ENCODE results near the gene CLDN9. TPM values are rescaled to one million over a fixed set of nuclear protein-coding genes. Genes with fewer than 3 reads are reported as not detected.
A peak's percentile ranks its signal among the peaks of the same experiment; 100 is the strongest.

Gene CLDN9
- total RNA-seq, 1 donor = not detected

- no peaks in the 10 kb centered on the region for H4K20me1 ChIP-seq (ENCODE audit: insufficient read depth, low read length)
- H3K27ac ChIP-seq (ENCODE audit: low read depth, low read length) = no peak overlapping the region
- H3K9me3 ChIP-seq (ENCODE audit: low read depth, low read length) = no peaks in the 10 kb centered on the region
- no peak overlapping the region for H3K4me2 ChIP-seq (ENCODE audit: insufficient read depth, low read length)
- no peaks in the 10 kb centered on the region for H3K79me2 ChIP-seq (ENCODE audit: insufficient read depth, low read length)
- no peaks in the 10 kb centered on the region for H3K4me1 ChIP-seq (ENCODE audit: insufficient read depth, low read length)
- no peak overlapping the region for H3K4me3 ChIP-seq (ENCODE audit: insufficient read depth, low read length)
- no peak for TF ChIP-seq CTCF (IDR thresholded peaks at IDR 0.05; ENCODE audit: extremely low read depth, low read depth, low read length)
- H3K27me3 ChIP-seq (ENCODE audit: insufficient read depth, low read length) = peaks cover 3% of the 10 kb centered on the region
- H2AFZ ChIP-seq (ENCODE audit: low read length) = no peak overlapping the region
- DNase-seq (ENCODE audit: insufficient read length, low spot score, missing footprints) = no peak
- H3K36me3 ChIP-seq (ENCODE audit: insufficient read depth, low read length) = no peaks in the 10 kb centered on the region
Observed at GRCh38 chr16:3056336-3057180, 43.8 kb downstream of the CLDN9 start.

GRCh38 chr16:3057181-3058138 lies 44.7 kb downstream of the CLDN9 start:
- no peak for TF ChIP-seq CTCF (IDR thresholded peaks at IDR 0.05; ENCODE audit: extremely low read depth, low read depth, low read length)

GRCh38 chr16:3058139-3059030 lies 45.7 kb downstream of the CLDN9 start:
- Histone ChIP-seq H3K4me3 (ENCODE audit: insufficient read depth, low read length) (peak overlapping the region; percentile 90), H3K27ac (ENCODE audit: low read depth, low read length) (peak overlapping the region; percentile 48), H3K79me2 (ENCODE audit: insufficient read depth, low read length) (no peaks in the 10 kb centered on the region), H3K9me3 (ENCODE audit: low read depth, low read length) (no peaks in the 10 kb centered on the region), H3K27me3 (ENCODE audit: insufficient read depth, low read length) (peaks cover 3% of the 10 kb centered on the region), H3K4me2 (ENCODE audit: insufficient read depth, low read length) (peak overlapping the region; percentile 90), H3K4me1 (ENCODE audit: insufficient read depth, low read length) (no peaks in the 10 kb centered on the region), H2AFZ (ENCODE audit: low read length) (peak overlapping the region; percentile 85), H3K36me3 (ENCODE audit: insufficient read depth, low read length) (no peaks in the 10 kb centered on the region), H4K20me1 (ENCODE audit: insufficient read depth, low read length) (no peaks in the 10 kb centered on the region)
- no peak for TF ChIP-seq CTCF (IDR thresholded peaks at IDR 0.05; ENCODE audit: extremely low read depth, low read depth, low read length)
- peak; percentile 90 for DNase-seq (ENCODE audit: insufficient read length, low spot score, missing footprints)

More at GRCh38 chr16:3057181-3058138, 44.7 kb downstream of the CLDN9 start:
- peaks cover 3% of the 10 kb centered on the region for H3K27me3 ChIP-seq (ENCODE audit: insufficient read depth, low read length)
- H3K4me2 ChIP-seq (ENCODE audit: insufficient read depth, low read length) = no peak overlapping the region
- no peaks in the 10 kb centered on the region for H3K9me3 ChIP-seq (ENCODE audit: low read depth, low read length)
- H3K4me1 ChIP-seq (ENCODE audit: insufficient read depth, low read length) = no peaks in the 10 kb centered on the region
- no peak for DNase-seq (ENCODE audit: insufficient read length, low spot score, missing footprints)
- no peak overlapping the region for H3K27ac ChIP-seq (ENCODE audit: low read depth, low read length)
- H4K20me1 ChIP-seq (ENCODE audit: insufficient read depth, low read length) = no peaks in the 10 kb centered on the region
- H3K4me3 ChIP-seq (ENCODE audit: insufficient read depth, low read length) = no peak overlapping the region
- no peak overlapping the region for H2AFZ ChIP-seq (ENCODE audit: low read length)
- H3K36me3 ChIP-seq (ENCODE audit: insufficient read depth, low read length) = no peaks in the 10 kb centered on the region
- H3K79me2 ChIP-seq (ENCODE audit: insufficient read depth, low read length) = no peaks in the 10 kb centered on the region
